Measurements from ENCODE around the gene SAPCD2.
"Not testable (repeated sequence)": the region's sequence is repeated elsewhere in the genome, so short reads cannot be mapped to it uniquely, and the experiment has no call there.

The SAPCD2 gene

DNA sequence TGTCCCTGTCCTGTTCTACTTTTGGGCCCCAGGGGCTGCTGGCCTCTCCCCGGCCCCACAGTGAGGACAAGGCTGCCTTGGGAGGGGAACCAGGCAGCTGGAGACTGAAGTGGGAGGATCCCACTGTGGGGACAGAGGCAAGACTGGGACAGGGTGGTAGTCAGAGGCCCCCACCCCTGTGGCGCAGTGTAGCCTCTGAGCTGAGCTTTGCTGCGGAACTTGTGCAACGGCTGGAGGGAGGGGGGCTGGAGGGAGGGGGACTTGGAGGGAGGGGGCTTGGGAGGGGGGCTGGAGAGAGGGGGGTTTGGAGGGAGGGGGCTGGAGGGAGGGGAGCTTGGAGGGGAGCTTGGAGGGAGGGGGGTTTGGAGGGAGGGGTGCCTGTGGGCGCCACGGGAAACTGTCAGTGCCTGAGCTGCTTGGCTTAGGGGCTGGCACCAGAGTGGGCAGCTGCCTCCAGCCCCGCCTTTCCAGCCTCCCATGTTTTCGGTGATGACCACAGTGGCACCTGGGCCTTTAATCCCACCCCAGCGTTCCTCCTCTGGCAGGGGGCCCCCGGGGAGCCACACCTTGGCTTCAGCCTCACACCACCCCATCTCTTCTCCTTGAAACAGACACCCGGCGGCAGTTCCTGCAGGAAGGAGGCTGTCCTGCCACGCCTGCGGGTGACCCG, 36.2 kb downstream of the SAPCD2 start:
- H3K9ac ChIP-seq (ENCODE audit: low read length in 2 of 2): no peak overlapping the region

DNA sequence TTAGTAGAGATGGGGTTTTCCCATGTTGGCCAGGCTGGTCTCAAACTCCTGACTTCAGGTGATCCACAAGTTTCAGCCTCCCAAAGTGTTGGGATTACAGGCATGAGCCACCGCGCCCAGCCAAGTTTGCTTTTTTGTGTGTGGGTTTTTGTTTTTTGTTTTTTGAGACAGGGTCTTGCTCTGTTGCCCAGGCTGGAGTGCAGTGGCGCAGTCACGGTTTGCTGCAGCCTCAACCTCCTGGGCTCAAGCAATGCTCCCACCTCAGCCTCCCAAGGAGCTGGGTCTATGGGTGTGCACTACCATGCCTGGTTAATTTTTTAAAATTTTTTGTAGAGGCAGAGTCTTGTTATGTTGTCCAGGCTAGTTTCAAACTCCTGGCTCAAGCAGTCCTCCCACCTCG, 36.9 kb downstream of the SAPCD2 start:
- not testable (repeated sequence) for H3K4me3 ChIP-seq (ENCODE audit: low read length in 2 of 2); H3K9me3 ChIP-seq (ENCODE audit: control insufficient read depth in 2 of 2, low read length in 2 of 2); H3K36me3 ChIP-seq (ENCODE audit: control insufficient read depth in 2 of 2, insufficient read depth in 2 of 2, low read length in 2 of 2); H3K27me3 ChIP-seq (ENCODE audit: control insufficient read depth in 1 of 2, insufficient read depth in 2 of 2, low read length in 2 of 2); H3K27ac ChIP-seq (ENCODE audit: low read length); H3K9ac ChIP-seq (ENCODE audit: low read length in 2 of 2)
- peaks cover 19% of the 10 kb centered on the region for H3K4me1 ChIP-seq (ENCODE audit: control insufficient read depth, insufficient read depth, low read length)

More for the DNA sequence above, 36.2 kb downstream of the SAPCD2 start:
- no peak overlapping the region for H3K27ac ChIP-seq (ENCODE audit: low read length)
- H3K27me3 ChIP-seq (ENCODE audit: control insufficient read depth in 1 of 2, insufficient read depth in 2 of 2, low read length in 2 of 2): peaks cover 0 to 7% of the 10 kb centered on the region in 2 donors
- peaks cover 12% of the 10 kb centered on the region for H3K4me1 ChIP-seq (ENCODE audit: control insufficient read depth, insufficient read depth, low read length)
- H3K4me3 ChIP-seq (ENCODE audit: low read length in 2 of 2): no peak overlapping the region
- no peaks in the 10 kb centered on the region for H3K9me3 ChIP-seq (ENCODE audit: control insufficient read depth in 2 of 2, low read length in 2 of 2)
- H3K36me3 ChIP-seq (ENCODE audit: control insufficient read depth in 2 of 2, insufficient read depth in 2 of 2, low read length in 2 of 2): peaks cover 1 to 4% of the 10 kb centered on the region in 2 donors

DNA sequence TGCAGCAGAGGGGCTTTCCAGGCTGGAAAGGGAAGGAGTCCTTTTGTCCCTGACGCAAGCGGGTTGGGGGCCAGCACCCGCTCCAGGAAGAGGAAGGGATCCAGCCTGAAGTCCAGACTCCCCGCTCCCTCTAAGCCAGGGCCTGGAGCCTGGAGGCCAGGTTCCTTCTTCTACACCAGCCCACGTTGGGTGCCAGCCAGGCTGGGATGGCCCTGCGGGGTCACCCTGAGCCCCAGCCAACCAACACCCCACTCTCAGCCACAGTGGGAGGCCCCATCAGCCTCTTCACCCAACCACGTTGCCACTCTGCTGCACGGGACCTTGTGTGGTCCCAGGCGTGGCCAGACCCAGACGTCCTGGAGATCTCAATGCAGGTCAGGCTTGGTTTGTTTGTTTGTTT, 37.5 kb downstream of the SAPCD2 start:
- Histone ChIP-seq H3K27ac (ENCODE audit: low read length) (no peak overlapping the region), H3K9me3 (ENCODE audit: control insufficient read depth in 2 of 2, low read length in 2 of 2) (no peaks in the 10 kb centered on the region), H3K9ac (ENCODE audit: low read length in 2 of 2) (no peak overlapping the region), H3K27me3 (ENCODE audit: control insufficient read depth in 1 of 2, insufficient read depth in 2 of 2, low read length in 2 of 2) (peaks cover 0 to 7% of the 10 kb centered on the region in 2 donors), H3K36me3 (ENCODE audit: control insufficient read depth in 2 of 2, insufficient read depth in 2 of 2, low read length in 2 of 2) (no peaks in the 10 kb centered on the region), H3K4me1 (ENCODE audit: control insufficient read depth, insufficient read depth, low read length) (peaks cover 21% of the 10 kb centered on the region), H3K4me3 (ENCODE audit: low read length in 2 of 2) (no peak overlapping the region)

DNA sequence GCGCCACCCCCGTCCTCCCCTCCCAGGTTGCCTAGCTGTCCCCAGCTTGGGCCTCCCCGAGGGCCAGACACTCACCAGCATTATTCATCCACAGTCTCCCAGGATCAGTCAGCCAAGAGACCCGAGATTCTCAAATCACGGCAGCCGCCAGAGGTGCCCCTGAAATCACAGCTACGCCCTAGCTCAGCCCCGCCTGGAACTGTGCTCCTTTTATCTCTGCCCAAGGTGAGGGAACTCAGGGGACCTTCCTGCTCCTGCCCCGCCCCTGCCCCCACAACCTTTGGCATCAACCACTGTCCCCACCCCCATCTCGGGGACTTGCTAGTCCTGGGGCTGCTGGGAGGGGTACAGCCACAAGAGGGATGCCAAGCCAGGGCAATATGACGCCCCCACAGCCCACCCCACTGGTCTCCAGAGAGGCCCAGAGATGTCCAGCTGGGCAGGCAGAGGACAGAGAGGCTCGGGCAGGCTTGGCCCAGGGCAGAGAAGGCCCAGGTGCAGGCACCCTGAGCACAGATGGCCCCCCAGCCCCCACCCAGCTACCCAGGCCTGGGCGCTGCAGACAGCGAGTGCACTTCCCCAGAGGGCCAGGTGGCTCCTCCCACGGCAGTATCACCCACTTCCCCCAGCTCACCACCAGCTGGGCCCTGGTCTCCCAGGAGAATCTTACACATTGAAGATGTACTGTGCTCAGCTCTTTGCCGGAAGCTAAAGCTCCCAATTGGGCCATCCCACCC, 38.3 kb downstream of the SAPCD2 start, which contains the start of gene FUT7:
Gene FUT7 (minus strand): TSS at position 185 of the 737 bp plus-strand sequence. CDS start 97 bp downstream, at position 88.
- Histone ChIP-seq H3K4me3 (ENCODE audit: low read length in 2 of 2) (no peak within 1 kb of the TSS), H3K4me1 (ENCODE audit: control insufficient read depth, insufficient read depth, low read length) (peaks cover 27% of the 10 kb centered on the region), H3K9me3 (ENCODE audit: control insufficient read depth in 2 of 2, low read length in 2 of 2) (no peaks in the 10 kb centered on the region), H3K27ac (ENCODE audit: low read length) (no peak within 1 kb of the TSS), H3K36me3 (ENCODE audit: control insufficient read depth in 2 of 2, insufficient read depth in 2 of 2, low read length in 2 of 2) (no peaks in the 10 kb centered on the region), H3K9ac (ENCODE audit: low read length in 2 of 2) (no peak within 1 kb of the TSS), H3K27me3 (ENCODE audit: control insufficient read depth in 1 of 2, insufficient read depth in 2 of 2, low read length in 2 of 2) (peaks cover 0 to 7% of the 10 kb centered on the region in 2 donors)

DNA sequence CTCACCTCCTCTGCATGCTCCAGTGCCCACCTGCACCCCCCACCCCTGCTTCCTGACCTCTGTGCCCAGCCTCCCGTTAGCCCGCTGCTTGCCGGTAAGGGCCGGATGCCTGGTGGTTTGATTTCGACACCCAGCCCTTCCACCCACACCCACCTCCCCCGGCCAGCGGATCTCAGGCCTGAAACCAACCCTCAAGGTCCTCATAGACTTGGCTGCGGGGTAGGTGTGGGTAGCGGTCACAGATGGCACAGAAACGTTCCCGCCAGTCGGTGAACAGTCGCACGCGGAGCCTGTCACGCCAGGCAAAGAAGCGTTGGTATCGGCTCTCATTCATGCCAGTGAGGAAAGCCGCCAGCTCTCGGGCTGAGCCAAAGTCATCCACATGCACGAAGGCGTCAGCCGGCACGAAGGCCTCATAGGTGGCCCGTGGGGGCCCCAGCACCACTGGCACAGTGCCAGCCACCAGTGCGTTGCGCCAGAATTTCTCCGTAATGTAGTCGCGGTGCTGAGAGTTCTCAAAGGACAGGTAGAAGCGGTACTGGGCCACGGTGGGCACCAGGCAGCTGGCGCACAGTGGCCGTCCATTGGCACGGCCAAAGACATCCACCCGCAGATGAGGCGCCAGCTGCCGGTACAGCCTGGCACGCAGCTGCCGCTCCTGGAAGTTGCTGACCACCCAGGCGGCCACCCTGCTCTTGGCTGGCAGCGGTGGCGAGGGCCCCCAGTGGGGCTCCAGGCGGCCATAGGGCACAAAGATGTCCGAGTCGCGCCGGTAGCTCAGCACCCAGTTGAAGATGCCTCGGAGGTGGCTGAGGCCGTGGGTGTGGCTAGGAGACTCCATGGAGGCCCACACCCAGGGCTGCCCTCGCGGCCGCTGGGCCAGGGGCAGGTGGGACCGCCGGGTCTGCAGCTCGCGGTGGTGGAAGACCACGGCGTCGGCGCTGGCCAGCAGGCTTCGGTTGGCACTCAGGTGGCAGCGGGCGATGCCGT, 39.5 kb downstream of the SAPCD2 start:
- H3K4me1 ChIP-seq (ENCODE audit: control insufficient read depth, insufficient read depth, low read length): peaks cover 37% of the 10 kb centered on the region
- no peak overlapping the region for H3K4me3 ChIP-seq (ENCODE audit: low read length in 2 of 2)
- H3K36me3 ChIP-seq (ENCODE audit: control insufficient read depth in 2 of 2, insufficient read depth in 2 of 2, low read length in 2 of 2): no peaks in the 10 kb centered on the region
- no peaks in the 10 kb centered on the region for H3K9me3 ChIP-seq (ENCODE audit: control insufficient read depth in 2 of 2, low read length in 2 of 2)
- H3K27ac ChIP-seq (ENCODE audit: low read length): no peak overlapping the region
- no peak overlapping the region for H3K9ac ChIP-seq (ENCODE audit: low read length in 2 of 2)
- peaks cover 0 to 7% of the 10 kb centered on the region in 2 donors for H3K27me3 ChIP-seq (ENCODE audit: control insufficient read depth in 1 of 2, insufficient read depth in 2 of 2, low read length in 2 of 2)

DNA sequence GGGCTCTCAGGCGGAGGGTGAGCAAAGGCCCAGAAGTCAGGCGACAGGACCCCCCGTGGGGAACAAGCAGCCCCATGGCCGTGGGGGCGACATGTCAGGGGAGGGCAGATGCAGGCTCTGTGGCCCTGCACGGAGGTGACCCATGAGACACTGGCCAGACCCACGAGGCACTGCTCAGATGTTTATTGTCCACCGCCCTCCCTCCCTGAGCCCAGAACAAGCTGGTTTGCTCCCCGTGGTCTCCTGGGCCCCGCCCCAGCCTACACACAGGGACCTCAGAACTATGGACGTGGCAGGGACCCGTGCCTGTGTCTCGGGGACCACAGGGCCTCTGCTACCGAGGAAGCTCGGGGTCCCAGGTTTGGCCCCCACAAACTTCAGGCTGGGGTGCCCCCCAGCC, 40.4 kb downstream of the SAPCD2 start:
- no peak overlapping the region for H3K4me3 ChIP-seq (ENCODE audit: low read length in 2 of 2)
- peaks cover 0 to 1% of the 10 kb centered on the region in 2 donors for H3K27me3 ChIP-seq (ENCODE audit: control insufficient read depth in 1 of 2, insufficient read depth in 2 of 2, low read length in 2 of 2)
- H3K9me3 ChIP-seq (ENCODE audit: control insufficient read depth in 2 of 2, low read length in 2 of 2): no peaks in the 10 kb centered on the region
- H3K36me3 ChIP-seq (ENCODE audit: control insufficient read depth in 2 of 2, insufficient read depth in 2 of 2, low read length in 2 of 2): no peaks in the 10 kb centered on the region
- H3K4me1 ChIP-seq (ENCODE audit: control insufficient read depth, insufficient read depth, low read length): peaks cover 33% of the 10 kb centered on the region
- H3K27ac ChIP-seq (ENCODE audit: low read length): no peak overlapping the region
- no peak overlapping the region for H3K9ac ChIP-seq (ENCODE audit: low read length in 2 of 2)

DNA sequence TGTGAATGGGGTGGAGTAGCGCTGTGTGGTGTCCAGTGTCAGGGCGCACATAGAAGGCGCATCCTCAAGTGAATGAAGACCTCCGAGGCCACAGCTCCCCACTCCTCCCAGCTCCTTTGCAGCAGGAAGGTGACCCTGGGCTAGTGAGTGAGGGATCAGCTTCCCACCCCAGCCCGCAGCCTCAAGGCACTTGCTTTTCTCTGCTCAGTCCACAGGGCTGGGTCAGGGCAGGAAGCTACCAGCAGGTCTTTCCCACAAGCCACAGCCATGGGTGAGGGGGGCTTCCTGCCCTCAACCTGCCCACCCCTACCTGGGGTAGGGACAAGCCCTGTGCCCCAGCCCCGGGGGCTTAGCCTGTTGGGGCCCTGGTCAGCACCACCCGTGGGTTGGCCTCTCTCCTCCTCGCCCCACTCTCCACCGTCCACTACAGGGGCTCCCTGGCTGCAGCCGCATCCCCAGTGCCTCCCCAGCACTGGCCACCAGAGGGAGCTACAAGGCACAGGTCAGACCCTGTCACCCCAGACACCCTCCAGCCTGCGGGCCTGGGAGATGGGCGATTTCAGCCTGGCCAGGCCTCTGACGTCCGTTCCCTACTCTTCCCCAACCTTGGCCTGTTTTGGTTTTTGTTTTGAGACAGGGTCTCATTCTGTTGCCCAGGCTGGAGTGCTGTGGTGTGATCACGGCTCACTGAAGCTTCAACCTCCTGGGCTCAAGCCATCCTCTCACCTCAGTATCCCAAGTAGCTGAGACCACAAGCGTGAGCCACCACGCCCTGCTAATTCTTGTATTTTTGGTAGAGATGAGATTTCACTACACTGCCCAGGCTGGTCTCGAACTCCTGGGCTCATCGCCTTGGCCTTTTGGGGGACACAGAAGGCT, 41.1 kb downstream of the SAPCD2 start:
- H3K4me1 ChIP-seq (ENCODE audit: control insufficient read depth, insufficient read depth, low read length): peaks cover 33% of the 10 kb centered on the region
- H3K9me3 ChIP-seq (ENCODE audit: control insufficient read depth in 2 of 2, low read length in 2 of 2): no peaks in the 10 kb centered on the region
- H3K27ac ChIP-seq (ENCODE audit: low read length): no peak overlapping the region
- no peaks in the 10 kb centered on the region for H3K36me3 ChIP-seq (ENCODE audit: control insufficient read depth in 2 of 2, insufficient read depth in 2 of 2, low read length in 2 of 2)
- no peak overlapping the region for H3K9ac ChIP-seq (ENCODE audit: low read length in 2 of 2)
- no peaks in the 10 kb centered on the region for H3K27me3 ChIP-seq (ENCODE audit: control insufficient read depth in 1 of 2, insufficient read depth in 2 of 2, low read length in 2 of 2)
- peak overlapping the region; percentile 71 to 77 for H3K4me3 ChIP-seq (ENCODE audit: low read length in 2 of 2)

DNA sequence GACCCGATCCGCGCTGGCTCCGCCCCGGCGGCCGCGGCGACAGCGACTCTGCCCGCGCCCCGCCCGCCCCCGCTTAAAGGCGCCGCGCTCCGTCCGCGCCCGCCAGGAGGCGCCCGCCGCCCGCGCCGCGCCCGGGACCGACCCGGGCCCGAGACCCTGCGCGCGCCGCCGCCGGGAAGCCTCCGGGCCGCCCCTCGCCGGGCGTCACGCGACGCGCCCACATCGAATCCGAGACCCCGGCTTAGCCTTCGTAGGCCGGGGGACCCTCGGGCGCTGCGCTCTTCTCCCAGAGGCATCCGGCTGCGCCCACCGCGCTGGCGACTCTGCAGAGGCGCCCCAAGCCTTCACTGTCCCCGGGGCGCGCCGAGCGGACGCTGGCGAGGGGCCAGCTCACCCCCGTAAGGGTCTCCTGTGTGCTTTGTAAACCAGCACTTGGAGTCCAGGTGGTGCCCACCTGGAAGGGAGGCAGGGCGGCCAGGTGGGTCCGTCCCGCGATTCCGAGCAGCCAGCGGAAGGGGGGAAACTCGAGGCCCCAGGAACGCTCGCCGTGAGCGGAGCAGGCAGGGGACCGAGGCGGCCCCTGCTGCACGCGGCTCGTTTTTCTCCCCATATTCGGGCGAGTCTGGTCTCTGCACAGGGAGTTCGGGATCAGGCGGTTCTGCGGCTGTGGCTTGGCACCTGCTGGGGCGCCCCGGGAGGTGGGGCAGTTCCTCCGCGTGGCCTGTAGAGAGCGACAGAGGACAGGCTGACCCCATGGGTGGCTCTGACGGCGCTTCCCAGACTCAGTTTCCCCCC, 41.9 kb downstream of the SAPCD2 start:
- Histone ChIP-seq H3K27me3 (ENCODE audit: control insufficient read depth in 1 of 2, insufficient read depth in 2 of 2, low read length in 2 of 2) (no peaks in the 10 kb centered on the region), H3K4me3 (ENCODE audit: low read length in 2 of 2) (peak overlapping the region; percentile 71 to 77), H3K9ac (ENCODE audit: low read length in 2 of 2) (peak overlapping the region; percentile 13 to 64), H3K36me3 (ENCODE audit: control insufficient read depth in 2 of 2, insufficient read depth in 2 of 2, low read length in 2 of 2) (no peaks in the 10 kb centered on the region), H3K9me3 (ENCODE audit: control insufficient read depth in 2 of 2, low read length in 2 of 2) (no peaks in the 10 kb centered on the region), H3K27ac (ENCODE audit: low read length) (no peak overlapping the region), H3K4me1 (ENCODE audit: control insufficient read depth, insufficient read depth, low read length) (peaks cover 33% of the 10 kb centered on the region)

DNA sequence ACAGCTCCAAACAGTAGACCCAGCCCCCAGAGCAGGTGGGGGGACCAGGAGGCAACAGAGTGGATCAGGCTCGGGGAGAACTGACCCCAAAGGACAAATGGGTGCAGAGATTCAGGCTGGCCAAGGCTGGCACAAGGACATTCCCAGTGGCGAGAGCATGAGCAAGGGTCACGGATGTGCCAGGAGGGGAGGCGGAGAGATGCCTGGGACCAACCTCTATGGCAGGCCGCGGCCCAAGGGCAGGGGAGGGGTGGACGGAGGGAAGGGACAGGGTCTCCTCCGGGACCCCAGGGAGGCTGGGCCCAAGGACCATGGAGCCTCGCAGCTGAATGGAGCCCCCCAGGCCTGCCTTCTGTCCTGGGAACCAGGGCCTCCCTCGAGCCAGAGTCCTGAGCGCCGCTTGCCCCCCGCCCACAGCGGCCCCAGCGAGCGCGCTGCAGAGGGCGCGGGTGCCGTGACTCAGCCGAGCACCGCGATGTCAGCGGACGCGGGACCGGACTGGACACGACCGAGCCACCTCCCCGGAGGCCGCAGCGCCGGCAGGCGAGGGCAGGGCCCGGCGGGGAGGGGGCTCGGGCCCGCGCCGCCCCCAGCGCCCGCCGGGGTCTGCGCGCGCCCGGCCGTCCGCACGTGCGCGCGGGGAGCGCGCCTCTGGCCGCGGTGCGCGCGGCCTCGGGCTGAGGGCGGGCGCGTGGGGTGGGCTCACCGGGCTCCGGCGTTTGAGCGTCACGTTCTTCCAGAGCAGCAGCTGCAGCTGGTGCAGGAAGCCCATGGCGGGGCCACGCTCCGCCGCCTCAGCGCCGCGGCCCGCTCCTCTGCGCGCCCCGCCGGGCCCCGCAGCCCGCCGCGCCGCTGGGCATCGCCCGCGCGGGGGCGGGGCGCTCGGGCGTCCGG, 42.7 kb downstream of the SAPCD2 start, which contains the start of gene ABCA2:
Gene ABCA2 (minus strand): TSS at position 869 of the 894 bp plus-strand sequence. CDS start 97 bp downstream, at position 772.
- Histone ChIP-seq H3K27me3 (ENCODE audit: control insufficient read depth in 1 of 2, insufficient read depth in 2 of 2, low read length in 2 of 2) (no peaks in the 10 kb centered on the region), H3K4me3 (ENCODE audit: low read length in 2 of 2) (peak within 1 kb of the TSS; percentile 71 to 77), H3K9me3 (ENCODE audit: control insufficient read depth in 2 of 2, low read length in 2 of 2) (no peaks in the 10 kb centered on the region), H3K36me3 (ENCODE audit: control insufficient read depth in 2 of 2, insufficient read depth in 2 of 2, low read length in 2 of 2) (no peaks in the 10 kb centered on the region), H3K9ac (ENCODE audit: low read length in 2 of 2) (peak within 1 kb of the TSS; percentile 64 to 73), H3K4me1 (ENCODE audit: control insufficient read depth, insufficient read depth, low read length) (peaks cover 33% of the 10 kb centered on the region), H3K27ac (ENCODE audit: low read length) (no peak within 1 kb of the TSS)

Measured in stomach smooth muscle (tissue), 2 donors.